ENCODE results near the gene WDR11. TPM values are rescaled to one million over a fixed set of nuclear protein-coding genes. Genes with fewer than 3 reads are reported as not detected.

WDR11 gene, protein sequence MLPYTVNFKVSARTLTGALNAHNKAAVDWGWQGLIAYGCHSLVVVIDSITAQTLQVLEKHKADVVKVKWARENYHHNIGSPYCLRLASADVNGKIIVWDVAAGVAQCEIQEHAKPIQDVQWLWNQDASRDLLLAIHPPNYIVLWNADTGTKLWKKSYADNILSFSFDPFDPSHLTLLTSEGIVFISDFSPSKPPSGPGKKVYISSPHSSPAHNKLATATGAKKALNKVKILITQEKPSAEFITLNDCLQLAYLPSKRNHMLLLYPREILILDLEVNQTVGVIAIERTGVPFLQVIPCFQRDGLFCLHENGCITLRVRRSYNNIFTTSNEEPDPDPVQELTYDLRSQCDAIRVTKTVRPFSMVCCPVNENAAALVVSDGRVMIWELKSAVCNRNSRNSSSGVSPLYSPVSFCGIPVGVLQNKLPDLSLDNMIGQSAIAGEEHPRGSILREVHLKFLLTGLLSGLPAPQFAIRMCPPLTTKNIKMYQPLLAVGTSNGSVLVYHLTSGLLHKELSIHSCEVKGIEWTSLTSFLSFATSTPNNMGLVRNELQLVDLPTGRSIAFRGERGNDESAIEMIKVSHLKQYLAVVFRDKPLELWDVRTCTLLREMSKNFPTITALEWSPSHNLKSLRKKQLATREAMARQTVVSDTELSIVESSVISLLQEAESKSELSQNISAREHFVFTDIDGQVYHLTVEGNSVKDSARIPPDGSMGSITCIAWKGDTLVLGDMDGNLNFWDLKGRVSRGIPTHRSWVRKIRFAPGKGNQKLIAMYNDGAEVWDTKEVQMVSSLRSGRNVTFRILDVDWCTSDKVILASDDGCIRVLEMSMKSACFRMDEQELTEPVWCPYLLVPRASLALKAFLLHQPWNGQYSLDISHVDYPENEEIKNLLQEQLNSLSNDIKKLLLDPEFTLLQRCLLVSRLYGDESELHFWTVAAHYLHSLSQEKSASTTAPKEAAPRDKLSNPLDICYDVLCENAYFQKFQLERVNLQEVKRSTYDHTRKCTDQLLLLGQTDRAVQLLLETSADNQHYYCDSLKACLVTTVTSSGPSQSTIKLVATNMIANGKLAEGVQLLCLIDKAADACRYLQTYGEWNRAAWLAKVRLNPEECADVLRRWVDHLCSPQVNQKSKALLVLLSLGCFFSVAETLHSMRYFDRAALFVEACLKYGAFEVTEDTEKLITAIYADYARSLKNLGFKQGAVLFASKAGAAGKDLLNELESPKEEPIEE
- 29.6 and 30.9 TPM in 2 replicates for total RNA-seq

DNA sequence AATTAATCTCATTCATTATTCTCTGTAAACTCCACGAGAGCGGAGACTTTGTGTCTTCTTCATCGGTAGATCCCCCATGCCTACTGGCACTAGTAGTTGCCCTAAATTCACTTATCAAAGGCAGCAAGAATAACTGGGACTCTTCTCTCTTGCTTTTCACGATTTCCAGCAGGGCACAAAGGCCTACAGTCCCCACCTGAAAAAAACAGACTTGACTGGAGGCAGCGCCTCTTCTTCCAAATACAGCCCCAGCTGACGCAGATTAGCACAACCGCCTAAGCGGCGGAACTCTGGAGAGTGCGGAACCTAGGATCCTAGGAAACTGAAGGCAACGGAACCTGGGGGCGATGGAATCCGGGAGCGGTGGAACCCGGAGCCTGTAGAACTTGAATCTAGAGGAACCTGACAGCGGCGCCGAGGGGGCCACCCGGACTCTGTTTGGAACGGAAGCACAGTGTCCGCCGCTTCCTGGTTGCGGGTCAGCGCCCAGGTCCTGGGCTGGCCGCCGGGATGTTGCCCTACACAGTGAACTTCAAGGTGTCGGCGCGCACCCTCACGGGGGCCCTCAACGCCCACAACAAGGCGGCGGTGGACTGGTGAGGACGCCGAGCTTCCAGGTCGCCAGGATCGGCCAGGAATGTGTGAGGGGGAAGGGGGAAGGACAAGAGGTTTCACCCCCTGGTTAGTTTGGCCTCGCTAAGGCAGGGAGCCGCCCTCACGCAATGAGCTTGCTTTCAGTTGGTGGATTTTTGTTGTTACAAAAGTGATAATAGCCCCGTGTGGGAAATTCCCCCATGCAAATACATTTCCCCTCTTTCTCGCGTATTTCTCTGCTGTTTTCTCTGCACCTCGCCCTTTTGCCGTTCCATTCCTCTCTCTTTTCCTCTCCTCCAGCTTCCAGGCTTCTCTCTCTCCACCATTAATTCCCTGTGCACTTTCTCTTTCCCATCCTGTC lies at the start of gene WDR11:
TSS of gene WDR11 (plus strand) at position 452 of the 955 bp plus-strand sequence. CDS start at position 511, 59 bp downstream.

Data from cardiac atrium fibroblast (primary cell).